H1 (cell line): ENCODE data around the gene NSUN7. TPM values are rescaled to one million over a fixed set of nuclear protein-coding genes. Genes with fewer than 3 reads are reported as not detected.

ENCODE experiments used
- CTCF ChIA-PET: fragments of 300-600 bp; sonication (Branson Sonifier 250); formaldehyde crosslinking; loops from one replicate; lab custom pipeline; 2021; ENCODE audit not compliant: partially characterized antibody; lab: Charles Lee
- POLR2A ChIA-PET: fragments of 300-600 bp; sonication (Branson Sonifier 250); formaldehyde crosslinking; loops from one replicate; lab custom pipeline; 2021; ENCODE audit warnings: inconsistent platforms; ENCODE audit not compliant: partially characterized antibody; lab: Charles Lee
- DNase-seq, 2 experiments: peaks; one replicate each; pipeline versions ENCODE4 v3.0.0 to v3.0.0-alpha.2; 2010 to 2022; ENCODE audit warnings: low spot score in 2 of 2, low read depth in 1 of 2, mixed read lengths in 1 of 2
- FAIRE-seq: peaks from 2 replicates; lab custom pipeline; 2011; peaks lifted over from hg19 to GRCh38; lab: Jason Lieb, UNC
- H2AFZ ChIP-seq: 2 replicates; pipeline ENCODE4 v1.8.1; 2012; ENCODE audit warnings: low read length, inconsistent platforms
- H2AK5ac ChIP-seq: 2 replicates; pipeline ENCODE4 v1.6.1; 2013; ENCODE audit warnings: low read depth, low read length
- H2BK120ac ChIP-seq: replicated peaks from 2 replicates; pipeline ENCODE3; 2013; ENCODE audit warnings: low read depth, low read length, inconsistent platforms
- H2BK12ac ChIP-seq: 2 replicates; pipeline ENCODE4 v1.6.1; 2013; ENCODE audit warnings: low read depth, low read length
- H2BK15ac ChIP-seq: 2 replicates; pipeline ENCODE4 v1.6.1; 2013; ENCODE audit warnings: low read length
- H2BK20ac ChIP-seq: 2 replicates; pipeline ENCODE4 v1.6.1; 2013; ENCODE audit warnings: low read length
- H2BK5ac ChIP-seq: 2 replicates; pipeline ENCODE4 v1.6.1; 2013; ENCODE audit warnings: low read depth, low read length
- H3K14ac ChIP-seq: 2 replicates; pipeline ENCODE4 v1.6.1; 2013; ENCODE audit warnings: inconsistent platforms; ENCODE audit not compliant: insufficient read length
- H3K18ac ChIP-seq: 2 replicates; pipeline ENCODE4 v1.6.1; 2013; ENCODE audit warnings: low read length; ENCODE audit errors: extremely low read depth
- H3K23ac ChIP-seq: 2 replicates; pipeline ENCODE4 v1.6.1; 2013; ENCODE audit warnings: inconsistent platforms; ENCODE audit not compliant: insufficient read length
- H3K23me2 ChIP-seq: 2 replicates; pipeline ENCODE4 v1.6.1; 2013; ENCODE audit warnings: low read depth, low read length
- H3K27ac ChIP-seq: 2 replicates; pipeline ENCODE4 v1.6.1; 2011; ENCODE audit warnings: low read depth, low read length, inconsistent platforms
- H3K27me3 ChIP-seq, 4 experiments: replicated peaks in 1 of 4; 1 replicate in 1 of 4; 2 replicates in 3 of 4; pipeline versions ENCODE4 v1.6.1 to v1.8.1; 2011 to 2013; ENCODE audit warnings: low read length in 3 of 4, mild to moderate bottlenecking in 3 of 4, inconsistent platforms in 2 of 4, mixed read lengths in 2 of 4, moderate library complexity in 1 of 4; ENCODE audit not compliant: control insufficient read depth in 3 of 4, insufficient read depth in 3 of 4; ENCODE audit errors: extremely low read depth in 1 of 4
- H3K36me3 ChIP-seq, 4 experiments: 2 replicates each; pipeline versions ENCODE4 v1.6.1 to v1.8.1; 2011 to 2013; ENCODE audit warnings: mild to moderate bottlenecking in 4 of 4, low read length in 3 of 4, moderate library complexity in 2 of 4, control low read depth in 1 of 4, inconsistent platforms in 1 of 4; ENCODE audit not compliant: insufficient read depth in 4 of 4, control insufficient read depth in 2 of 4
- H3K4ac ChIP-seq: replicated peaks from 2 replicates; pipeline ENCODE3; 2013; ENCODE audit warnings: low read length, low read depth, mixed read lengths, inconsistent platforms; ENCODE audit not compliant: insufficient read length
- H3K4me1 ChIP-seq, 4 experiments: replicated peaks in 1 of 4; 1 replicate in 1 of 4; 2 replicates in 3 of 4; pipeline versions ENCODE4 v1.6.1 to v1.8.1; 2011 to 2013; ENCODE audit warnings: low read length in 3 of 4, inconsistent platforms in 2 of 4, mixed read lengths in 1 of 4; ENCODE audit not compliant: insufficient read depth in 4 of 4, control insufficient read depth in 3 of 4
- H3K4me2 ChIP-seq, 2 experiments: 2 replicates each; pipeline versions ENCODE4 v1.6.1 to v1.8.1; 2011 to 2013; ENCODE audit warnings: low read depth in 2 of 2, low read length in 2 of 2, control low read depth in 1 of 2, inconsistent platforms in 1 of 2, mild to moderate bottlenecking in 1 of 2; ENCODE audit not compliant: insufficient read depth in 1 of 2
- H3K4me3 ChIP-seq, 4 experiments: fragments of 200-600, 300-600 bp in 1 of 4; sonication (generic), shearing (Covaris generic), sonication (Bioruptor Twin) in 1 of 4; 2 replicates each; pipeline versions ENCODE4 v1.5.1 to v1.8.1; 2011 to 2016; ENCODE audit warnings: low read length in 4 of 4, low read depth in 3 of 4, control low read depth in 2 of 4, inconsistent platforms in 2 of 4, mild to moderate bottlenecking in 2 of 4, mixed read lengths in 1 of 4, moderate library complexity in 1 of 4; ENCODE audit not compliant: insufficient read depth in 2 of 4; ENCODE audit errors: extremely low read depth in 1 of 4
- H3K56ac ChIP-seq: replicated peaks from 2 replicates; pipeline ENCODE3; 2013; ENCODE audit warnings: low read depth, mild to moderate bottlenecking, mixed read lengths, low read length, inconsistent platforms; ENCODE audit not compliant: insufficient read length
- H3K79me1 ChIP-seq: 2 replicates; pipeline ENCODE4 v1.6.1; 2013; ENCODE audit warnings: low read depth, low read length, control low read depth
- H3K79me2 ChIP-seq, 2 experiments: 2 replicates each; pipeline versions ENCODE4 v1.6.1 to v1.8.1; 2012 to 2013; ENCODE audit warnings: low read length in 2 of 2, mild to moderate bottlenecking in 2 of 2, inconsistent platforms in 1 of 2; ENCODE audit not compliant: insufficient read depth in 2 of 2, control insufficient read depth in 1 of 2
- H3K9ac ChIP-seq, 4 experiments: replicated peaks in 1 of 4; 1 replicate in 1 of 4; 2 replicates in 3 of 4; pipeline versions ENCODE4 v1.6.1 to v1.8.1; 2011 to 2013; ENCODE audit warnings: low read depth in 3 of 4, low read length in 3 of 4, control low read depth in 2 of 4, mild to moderate bottlenecking in 2 of 4, moderate library complexity in 2 of 4, inconsistent platforms in 1 of 4; ENCODE audit errors: extremely low read depth in 1 of 4
- H3K9me3 ChIP-seq, 2 experiments: 2 replicates each; pipeline versions ENCODE4 v1.6.1 to v1.8.1; 2012 to 2013; ENCODE audit warnings: mild to moderate bottlenecking in 2 of 2, moderate library complexity in 2 of 2, control low read depth in 1 of 2, inconsistent platforms in 1 of 2, low read depth in 1 of 2, low read length in 1 of 2, mixed read lengths in 1 of 2; ENCODE audit not compliant: insufficient read depth in 2 of 2
- H4K20me1 ChIP-seq, 2 experiments: replicated peaks in 1 of 2; 2 replicates each; pipeline versions ENCODE3 to v1.8.1; 2011 to 2013; ENCODE audit warnings: inconsistent platforms in 2 of 2, low read length in 2 of 2, mild to moderate bottlenecking in 1 of 2; ENCODE audit not compliant: insufficient read depth in 2 of 2, control insufficient read depth in 1 of 2
- H4K5ac ChIP-seq: 2 replicates; pipeline ENCODE4 v1.6.1; 2013; ENCODE audit warnings: low read length, low read depth, mixed read lengths, inconsistent platforms; ENCODE audit not compliant: insufficient read length
- H4K8ac ChIP-seq: 2 replicates; pipeline ENCODE4 v1.8.0; 2013; ENCODE audit warnings: mild to moderate bottlenecking, moderate library complexity, low read length, inconsistent platforms; ENCODE audit not compliant: insufficient read depth; ENCODE audit errors: extremely low read depth
- H4K91ac ChIP-seq: replicated peaks from 2 replicates; pipeline ENCODE3; 2013; ENCODE audit warnings: low read length, mixed read lengths, inconsistent platforms; ENCODE audit not compliant: insufficient read length
- BCL11A ChIP-seq, 2 experiments: IDR thresholded peaks; one replicate each; pipeline ENCODE4 v1.6.1; 2011; ENCODE audit warnings: low read depth in 2 of 2, low read length in 2 of 2, mild to moderate bottlenecking in 2 of 2
- CBX8 ChIP-seq: fragments of 300-800, 300-1000 bp; sonication (generic); IDR thresholded peaks from 2 replicates; pipeline ENCODE4 v1.7.1; 2016; ENCODE audit warnings: low read depth, low read length, borderline replicate concordance
- CHD2 ChIP-seq: IDR thresholded peaks from 2 replicates; pipeline ENCODE4 v1.6.1; 2012; ENCODE audit warnings: low read length, improper control_type of control experiment
- HDAC6 ChIP-seq: IDR thresholded peaks from one replicate; pipeline ENCODE4 v1.7.1; 2012; ENCODE audit warnings: low read depth, mild to moderate bottlenecking, inconsistent platforms, low read length, moderate library complexity
- JUND ChIP-seq: IDR thresholded peaks from 2 replicates; pipeline ENCODE4 v1.6.1; 2011; ENCODE audit warnings: mild to moderate bottlenecking, improper control_type of control experiment, low read length
- MAFK ChIP-seq: IDR thresholded peaks from 2 replicates; pipeline ENCODE4 v1.6.1; 2012; ENCODE audit warnings: low read depth, mild to moderate bottlenecking, improper control_type of control experiment, low read length
- PHF8 ChIP-seq: fragments of 200-600 bp; sonication (generic); conservative IDR thresholded peaks from 2 replicates; pipeline ENCODE4 v1.7.1; 2012; ENCODE audit warnings: low read depth, mild to moderate bottlenecking, inconsistent platforms, low read length, moderate library complexity
- RFX5 ChIP-seq: IDR thresholded peaks from 2 replicates; pipeline ENCODE4 v1.6.1; 2011; ENCODE audit warnings: low read depth, low read length, improper control_type of control experiment, borderline replicate concordance
- SIN3A ChIP-seq, 2 experiments: IDR thresholded peaks in 1 of 2; conservative IDR thresholded peaks in 1 of 2; 2 replicates each; pipeline ENCODE4 v1.6.1; 2011 to 2012; ENCODE audit warnings: low read length in 2 of 2, improper control_type of control experiment in 1 of 2, low read depth in 1 of 2, mild to moderate bottlenecking in 1 of 2
- WGBS, 2 experiments: shearing (Covaris generic) in 1 of 2; methylation state at CpG; one replicate each; pipeline versions ENCODE4 v1.1.6 to v1.1.7; 2013 to 2015; ENCODE audit warnings: low lambda C conversion rate in 2 of 2, mixed read lengths in 2 of 2, inconsistent platforms in 1 of 2, low coverage in 1 of 2, missing lambda C conversion rate in 1 of 2; ENCODE audit not compliant: insufficient replicate concordance in 2 of 2, insufficient coverage in 1 of 2, insufficient read length in 1 of 2; ENCODE audit errors: extremely low coverage in 1 of 2, missing lambda C conversion rate in 1 of 2; 5-methylcytosine and 5-hydroxymethylcytosine counted together
- polyA plus RNA-seq, 7 experiments: library from polyadenylated mRNA; depleted of rRNA in 3 of 7; stranded (reverse) in 5 of 7; unstranded in 2 of 7; fragments of >200 nt in 5 of 7; fragments of 200-250 nt in 2 of 7; gene quantifications; 1 replicate in 5 of 7; 2 replicates in 1 of 7; 4 replicates in 1 of 7; pipeline versions ENCODE4 v1.2.1 to v1.2.3, GENCODE V29; 2011 to 2013; ENCODE audit warnings: missing spikeins in 2 of 7, mixed read lengths in 2 of 7
- total RNA-seq: library from RNA; stranded (reverse); fragmentation: NEBNext Ultra II Directional; extraction: Animal tissue kit (Norgen Biotek cat#: 25700); gene quantifications from 2 replicates; pipeline ENCODE4 v1.2.1, GENCODE V29; 2021
- TF ChIP-seq, protein P1 (sequence below): IDR thresholded peaks from 2 replicates; pipeline ENCODE4 v1.6.1; 2011; ENCODE audit warnings: low read depth, mild to moderate bottlenecking, low read length; ENCODE audit not compliant: insufficient read depth

The NSUN7 gene
- total and polyA plus RNA-seq, 2 of the 8 experiments (the other 6 are each of a cell fraction or from before 2014, with no cell fraction given): 8.8 to 24.4 TPM

DNA sequence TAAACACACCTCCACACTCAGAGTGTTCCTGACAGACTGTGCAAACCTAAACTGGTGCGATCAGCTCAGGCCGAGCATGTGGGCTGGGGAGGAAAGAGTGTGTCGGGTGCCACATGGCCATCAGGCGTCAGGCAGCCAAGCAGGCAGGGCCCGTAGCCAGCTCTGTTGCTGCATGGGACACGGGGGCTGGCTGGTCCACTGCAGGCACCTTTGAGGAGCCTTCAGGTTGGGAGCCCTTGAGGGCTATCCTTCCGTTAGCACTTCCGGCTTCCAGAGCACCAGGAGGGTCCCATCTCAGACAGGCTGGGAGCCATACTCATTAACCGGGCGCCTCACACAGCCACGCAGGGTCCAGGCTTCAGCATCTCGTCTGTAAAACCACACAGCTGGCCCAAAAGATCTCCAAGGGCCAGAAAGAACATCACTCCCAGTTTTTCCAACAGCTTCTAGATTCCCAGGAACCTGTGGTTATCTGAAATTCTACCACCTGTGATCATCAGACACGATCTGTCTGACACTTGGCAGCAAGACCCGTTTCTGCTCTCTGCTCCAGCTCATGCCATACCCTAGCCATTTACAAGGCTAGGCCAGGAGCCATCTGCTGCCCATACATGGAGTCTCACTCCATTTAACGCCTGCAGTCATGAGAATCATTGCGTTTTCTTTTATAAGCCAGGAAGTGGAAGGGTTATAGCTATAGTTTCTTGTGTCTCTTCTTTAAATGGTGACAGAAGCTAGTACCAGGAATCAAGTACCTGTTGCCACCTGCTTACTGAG lies 87.5 kb downstream of the NSUN7 start:
- H3K9ac ChIP-seq: no peak overlapping the region
- H2AFZ ChIP-seq: no peak overlapping the region
- H2AK5ac ChIP-seq: no peak overlapping the region
- no peak overlapping the region for H2BK120ac ChIP-seq
- 91% methylated on average over 16 of the region's 16 CpGs; no CpG with 5 or more reads in 1 of the 2 experiments for WGBS, 2 experiments
- no peak overlapping the region for H4K8ac ChIP-seq
- H3K79me2 ChIP-seq: peaks cover 2 to 54% of the 10 kb centered on the region in 2 experiments; a peak in 3 of 4 replicates
- no peaks in the 10 kb centered on the region for H3K23me2 ChIP-seq
- CTCF ChIA-PET: interaction anchor here (1.0 to 2.8 kb wide), 7 partner anchors 12 to 88 kb away, joined by 3 to 8 read pairs (median 4); no protein-coding TSS in a partner anchor
- peaks cover 12% of the 10 kb centered on the region for H3K79me1 ChIP-seq
- no peak overlapping the region for H3K4ac ChIP-seq
- no peak overlapping the region for H3K56ac ChIP-seq
- no peak overlapping the region for H3K23ac ChIP-seq
- H2BK5ac ChIP-seq: no peak overlapping the region
- no peak overlapping the region for H3K4me2 ChIP-seq
- H4K20me1 ChIP-seq: peaks cover 9 to 14% of the 10 kb centered on the region in 2 experiments
- no peak overlapping the region for H3K14ac ChIP-seq
- no peak overlapping the region for H2BK15ac ChIP-seq
- POLR2A ChIA-PET: interaction anchor here (0.9 kb wide), 1 partner anchor 19 kb away, joined by 3 read pairs; no protein-coding TSS in a partner anchor
- no peak overlapping the region for H3K18ac ChIP-seq
- no peak overlapping the region for H4K91ac ChIP-seq
- FAIRE-seq: no peak
- no peak overlapping the region for H4K5ac ChIP-seq
- H3K9me3 ChIP-seq: no peaks in the 10 kb centered on the region; a peak in 1 of 4 replicates
- no peak overlapping the region for H2BK12ac ChIP-seq
- no peak for TF ChIP-seq MAFK
- no peak for TF ChIP-seq CHD2
- TF ChIP-seq BCL11A (IDR thresholded peaks at IDR 0.05; ENCODE audit: low read depth in 2 of 2, low read length in 2 of 2): no peak
- no peak for TF ChIP-seq HDAC6
- no peak for TF ChIP-seq PHF8
- TF ChIP-seq JUND: no peak
- TF ChIP-seq RFX5: no peak
- TF ChIP-seq CBX8: no peak
- TF ChIP-seq, protein P1, sequence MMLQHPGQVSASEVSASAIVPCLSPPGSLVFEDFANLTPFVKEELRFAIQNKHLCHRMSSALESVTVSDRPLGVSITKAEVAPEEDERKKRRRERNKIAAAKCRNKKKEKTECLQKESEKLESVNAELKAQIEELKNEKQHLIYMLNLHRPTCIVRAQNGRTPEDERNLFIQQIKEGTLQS: no peak
- TF ChIP-seq SIN3A (conservative IDR thresholded peaks at IDR 0.05 in 1 of 2, IDR thresholded peaks at IDR 0.05 in 1 of 2; ENCODE audit: low read depth in 1 of 2, low read length in 2 of 2): no peak
- no peak for DNase-seq
- H3K4me3 ChIP-seq: no peak overlapping the region
- no peak overlapping the region for H3K27ac ChIP-seq
- H3K4me1 ChIP-seq: peaks cover 0 to 6% (median 0%) of the 10 kb centered on the region in 4 experiments; a peak in 1 of 7 replicates
- no peak overlapping the region for H2BK20ac ChIP-seq
- H3K36me3 ChIP-seq: peaks cover 0 to 15% (median 2%) of the 10 kb centered on the region in 4 experiments; a peak in 3 of 8 replicates
- no peaks in the 10 kb centered on the region for H3K27me3 ChIP-seq
